C4-2B (cell line): ENCODE measurements around the gene CCL1.

Experiments used
- ZFX ChIP-seq: fragments of 450-650 bp; IDR thresholded peaks from 2 replicates; pipeline ENCODE4 v1.6.1; 2017
- TF ChIP-seq, protein P1 (sequence below): fragments of 450-650 bp; conservative IDR thresholded peaks from 2 replicates; pipeline ENCODE4 v1.5.1; 2017; ENCODE audit warnings: mild to moderate bottlenecking

DNA sequence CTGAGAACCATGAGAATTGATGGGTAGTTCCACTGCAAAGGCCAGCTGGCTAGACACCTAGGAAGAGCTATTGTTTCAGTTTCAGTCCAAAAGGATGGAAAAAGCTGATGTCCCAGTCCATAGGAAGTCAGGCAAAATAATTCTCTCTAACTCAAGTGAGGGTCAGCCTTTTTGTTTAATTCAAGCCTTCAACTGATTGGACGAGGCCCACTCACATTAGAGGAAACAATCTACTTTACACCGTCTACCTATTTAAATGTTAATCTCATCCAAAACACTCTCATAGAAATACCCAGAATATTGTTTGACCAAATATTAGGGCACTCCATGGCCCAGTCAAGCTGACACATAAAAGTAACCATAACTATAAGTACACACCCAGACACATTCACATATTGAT, 21.1 kb downstream of the CCL1 start:
- TF ChIP-seq, protein P1, sequence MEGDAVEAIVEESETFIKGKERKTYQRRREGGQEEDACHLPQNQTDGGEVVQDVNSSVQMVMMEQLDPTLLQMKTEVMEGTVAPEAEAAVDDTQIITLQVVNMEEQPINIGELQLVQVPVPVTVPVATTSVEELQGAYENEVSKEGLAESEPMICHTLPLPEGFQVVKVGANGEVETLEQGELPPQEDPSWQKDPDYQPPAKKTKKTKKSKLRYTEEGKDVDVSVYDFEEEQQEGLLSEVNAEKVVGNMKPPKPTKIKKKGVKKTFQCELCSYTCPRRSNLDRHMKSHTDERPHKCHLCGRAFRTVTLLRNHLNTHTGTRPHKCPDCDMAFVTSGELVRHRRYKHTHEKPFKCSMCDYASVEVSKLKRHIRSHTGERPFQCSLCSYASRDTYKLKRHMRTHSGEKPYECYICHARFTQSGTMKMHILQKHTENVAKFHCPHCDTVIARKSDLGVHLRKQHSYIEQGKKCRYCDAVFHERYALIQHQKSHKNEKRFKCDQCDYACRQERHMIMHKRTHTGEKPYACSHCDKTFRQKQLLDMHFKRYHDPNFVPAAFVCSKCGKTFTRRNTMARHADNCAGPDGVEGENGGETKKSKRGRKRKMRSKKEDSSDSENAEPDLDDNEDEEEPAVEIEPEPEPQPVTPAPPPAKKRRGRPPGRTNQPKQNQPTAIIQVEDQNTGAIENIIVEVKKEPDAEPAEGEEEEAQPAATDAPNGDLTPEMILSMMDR: no peak
- TF ChIP-seq ZFX: no peak
